GM21529 (cell line): Measurements from ENCODE around the gene TMX2.

ENCODE experiments used
- ATAC-seq: cut with Tn5 transposase; IDR thresholded peaks from one replicate; pipeline ENCODE4 v1.9.1; 2021; ENCODE audit not compliant: unreplicated experiment

Gene TMX2

DNA sequence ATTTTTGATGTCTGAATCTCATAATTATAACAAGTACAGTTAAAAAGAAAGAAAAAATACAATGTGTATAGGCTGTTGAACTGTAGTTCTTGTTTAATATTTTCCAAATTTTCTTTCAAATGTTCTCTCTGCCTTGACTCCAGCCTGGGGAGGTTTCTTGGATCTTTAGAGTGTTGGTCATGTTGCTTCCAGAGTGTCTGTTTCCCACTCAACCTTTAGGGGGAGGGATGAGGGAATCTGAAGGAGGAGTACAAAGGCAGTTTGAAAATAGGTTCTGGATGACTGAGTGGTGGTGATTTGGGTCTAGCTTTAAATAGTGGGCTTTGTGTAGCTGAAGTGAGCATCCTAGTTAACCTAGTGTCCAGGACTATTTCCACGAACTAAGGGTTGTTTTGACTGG lies 51.2 kb downstream of the TMX2 start:
- ATAC-seq = no peak

DNA sequence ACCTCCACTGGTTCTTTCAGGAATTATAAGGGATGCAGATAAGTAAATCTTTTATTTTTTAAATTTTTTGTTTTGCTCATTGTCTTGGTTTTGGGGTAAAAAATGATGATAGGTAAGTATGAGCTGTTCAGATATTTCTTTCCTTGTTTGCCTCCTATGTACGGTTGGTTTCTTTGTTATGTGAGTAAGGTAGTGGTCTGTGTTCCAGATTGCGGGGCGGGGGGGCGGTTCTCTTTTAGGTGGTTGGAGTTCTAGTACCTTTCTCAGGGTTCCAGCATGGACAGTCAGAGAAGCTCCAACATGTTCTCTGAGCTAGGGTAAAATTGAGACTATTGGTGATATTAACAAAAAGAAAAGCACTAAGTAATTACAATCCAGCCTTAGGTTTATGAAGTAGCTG lies 51.6 kb downstream of the TMX2 start:
- no peak for ATAC-seq

DNA sequence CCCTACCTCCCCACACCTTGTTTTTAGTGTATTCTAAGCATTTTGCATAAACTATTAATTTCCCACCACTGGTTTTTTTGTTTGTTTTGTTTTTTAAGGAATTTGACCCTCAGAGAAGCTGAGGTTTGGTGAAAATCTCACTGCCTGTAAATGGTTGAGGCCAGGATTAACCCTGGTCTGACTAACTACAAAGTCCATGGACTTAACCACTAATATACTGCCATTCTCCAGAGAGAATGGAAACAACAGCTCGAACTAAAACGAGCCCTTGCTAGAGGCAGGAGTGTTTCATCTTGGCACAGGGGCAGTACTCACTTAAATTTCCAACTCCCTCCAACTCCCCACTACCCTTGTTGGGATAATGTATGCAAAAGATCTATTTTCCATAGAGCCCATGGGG lies 52.2 kb downstream of the TMX2 start:
- ATAC-seq = no peak

DNA sequence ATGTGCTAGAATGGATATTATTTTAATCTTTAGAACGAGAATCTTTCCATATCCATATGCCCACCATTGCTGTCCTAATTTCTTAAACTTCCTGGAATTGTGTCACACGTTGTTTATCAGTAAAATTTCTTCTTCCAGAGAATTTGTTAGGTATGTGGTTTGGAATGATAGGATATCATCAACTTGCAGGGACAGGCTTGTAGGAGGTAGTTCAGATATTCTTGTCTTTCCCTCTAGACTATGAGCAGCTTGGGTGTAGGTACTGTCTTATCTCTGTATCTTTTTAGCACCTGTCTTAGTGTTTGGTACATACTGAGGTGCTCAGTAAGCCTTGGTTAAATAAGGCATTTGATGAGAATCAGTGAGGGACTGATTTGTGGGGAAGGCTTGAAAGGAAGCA lies 52.6 kb downstream of the TMX2 start:
- ATAC-seq = no peak

DNA sequence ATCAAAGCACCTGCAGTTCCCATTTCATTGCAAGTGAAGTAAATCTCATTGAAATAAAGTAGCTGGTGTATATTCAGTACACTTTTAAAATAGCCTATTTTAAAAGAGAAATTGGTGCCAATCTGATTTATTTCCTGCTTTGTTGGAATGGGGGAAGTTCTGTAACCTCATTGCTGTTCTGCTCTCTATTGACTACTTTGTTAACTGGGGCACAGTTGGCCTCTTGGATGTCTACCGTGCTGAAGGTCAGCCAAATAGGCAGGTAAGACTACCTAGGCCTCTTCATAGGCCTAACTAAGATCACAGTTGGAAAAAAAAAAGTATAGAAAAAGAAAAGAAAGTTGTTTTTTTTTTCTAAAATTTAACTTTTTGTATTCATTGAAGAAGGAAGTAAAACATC lies 58.4 kb downstream of the TMX2 start:
- ATAC-seq = no peak

DNA sequence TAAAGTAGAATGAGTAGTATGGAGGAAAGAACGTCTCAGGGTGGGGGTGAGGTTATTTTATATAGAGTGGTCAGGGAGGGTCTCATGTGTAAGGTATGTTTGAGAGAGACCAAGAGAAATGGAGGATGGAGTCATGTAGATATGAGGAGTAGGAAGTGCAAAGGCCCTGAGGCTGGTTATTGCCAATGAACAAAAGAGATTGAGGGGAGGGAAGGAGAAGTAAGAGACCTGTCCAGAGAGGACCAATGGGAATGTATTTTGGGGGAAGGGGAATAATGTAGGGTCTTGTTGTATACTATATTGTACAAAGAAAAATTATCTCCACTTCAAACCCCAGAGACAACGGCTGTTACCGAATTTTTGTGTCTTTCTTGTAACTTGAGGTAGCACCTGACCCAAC lies 59.0 kb downstream of the TMX2 start:
- ATAC-seq = no peak

DNA sequence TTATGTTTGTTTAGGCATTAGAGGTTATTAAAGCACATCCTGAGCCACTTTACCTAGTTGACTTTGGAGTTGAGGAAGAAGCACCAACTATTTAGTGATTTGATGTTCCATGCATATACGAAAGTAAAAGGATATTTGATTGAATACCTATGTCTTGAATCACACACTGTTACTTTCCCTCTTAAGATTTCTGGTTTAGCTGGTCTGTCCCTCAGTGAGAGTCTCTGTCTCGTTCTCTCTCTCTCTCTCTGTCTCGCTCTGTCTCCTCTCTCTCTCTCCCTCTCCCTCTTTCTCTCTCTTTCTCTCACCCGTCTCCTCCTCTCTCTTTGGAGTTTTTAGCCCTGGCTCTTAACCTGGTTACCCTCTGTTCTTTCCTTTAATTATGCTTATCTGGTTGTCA lies 60.2 kb downstream of the TMX2 start:
- no peak for ATAC-seq

DNA sequence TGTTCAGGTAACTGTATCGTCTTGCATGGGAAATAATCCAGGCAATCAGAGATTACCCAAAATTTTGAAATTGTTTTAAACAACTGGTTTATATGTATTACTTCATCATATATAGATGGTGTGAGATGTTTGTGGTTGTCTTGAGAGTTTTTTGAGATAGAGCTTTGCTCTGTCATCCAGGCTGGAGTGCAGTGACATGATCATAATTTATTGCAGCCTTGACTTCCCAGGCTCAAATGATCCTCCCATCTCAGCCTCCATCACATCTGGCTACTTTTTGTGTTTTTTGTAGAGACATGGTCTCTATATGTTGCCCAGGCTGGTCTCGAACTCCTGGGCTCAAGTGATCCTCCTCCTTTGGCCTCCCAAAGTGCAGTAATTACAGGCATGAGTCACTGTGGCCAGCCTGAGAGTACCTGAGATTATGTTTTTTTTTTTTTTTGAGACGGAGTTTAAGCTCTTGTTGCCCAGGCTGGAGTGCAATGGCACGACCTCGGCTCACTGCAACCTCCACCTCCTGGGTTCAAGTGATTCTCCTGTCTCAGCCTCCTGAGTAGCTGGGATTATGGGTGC lies 60.7 kb downstream of the TMX2 start:
- no peak for ATAC-seq

DNA sequence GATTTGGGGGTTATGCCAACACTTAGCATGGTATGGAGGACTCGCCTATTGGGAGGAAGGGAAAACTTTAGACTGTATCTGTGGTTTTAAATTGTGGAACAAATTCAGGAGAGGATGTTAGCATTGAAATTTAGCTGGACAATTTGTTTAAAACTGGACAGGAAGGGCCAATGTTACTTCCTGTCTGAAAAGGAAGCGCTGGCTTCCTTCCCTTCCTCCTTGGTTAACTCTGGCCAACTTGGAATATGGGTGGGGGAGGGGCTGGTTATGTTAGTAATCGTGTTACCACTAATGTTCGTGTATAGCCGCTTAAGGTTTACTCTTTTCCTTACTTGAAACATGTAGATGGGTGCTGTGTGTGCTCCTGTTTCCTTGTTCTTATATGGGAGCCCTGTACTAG lies 63.1 kb downstream of the TMX2 start:
- ATAC-seq = no peak

DNA sequence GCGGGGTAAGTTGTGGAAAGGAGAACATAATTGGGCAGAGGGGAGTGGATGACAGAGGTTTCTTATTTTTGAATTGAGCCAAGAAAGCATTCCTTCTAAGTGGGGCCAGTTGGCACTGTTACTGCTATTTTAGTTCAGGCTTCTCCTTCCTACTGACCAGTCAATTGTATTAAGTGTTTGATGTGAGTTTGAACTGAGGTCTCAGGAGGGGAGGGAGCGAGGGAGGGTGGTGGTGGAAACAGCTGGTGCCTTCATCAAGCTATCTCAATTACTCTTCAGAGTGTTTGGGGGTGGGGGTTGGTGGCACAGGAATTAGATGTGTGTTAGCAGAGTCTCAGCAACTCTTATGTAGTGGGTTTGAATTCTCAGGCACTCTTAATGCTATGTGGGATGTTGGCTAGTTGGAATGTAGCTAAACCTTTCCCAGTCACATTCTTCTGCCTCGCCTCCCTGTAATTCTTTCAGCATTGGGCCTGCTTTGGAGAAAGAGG lies 63.7 kb downstream of the TMX2 start:
- no peak for ATAC-seq

DNA sequence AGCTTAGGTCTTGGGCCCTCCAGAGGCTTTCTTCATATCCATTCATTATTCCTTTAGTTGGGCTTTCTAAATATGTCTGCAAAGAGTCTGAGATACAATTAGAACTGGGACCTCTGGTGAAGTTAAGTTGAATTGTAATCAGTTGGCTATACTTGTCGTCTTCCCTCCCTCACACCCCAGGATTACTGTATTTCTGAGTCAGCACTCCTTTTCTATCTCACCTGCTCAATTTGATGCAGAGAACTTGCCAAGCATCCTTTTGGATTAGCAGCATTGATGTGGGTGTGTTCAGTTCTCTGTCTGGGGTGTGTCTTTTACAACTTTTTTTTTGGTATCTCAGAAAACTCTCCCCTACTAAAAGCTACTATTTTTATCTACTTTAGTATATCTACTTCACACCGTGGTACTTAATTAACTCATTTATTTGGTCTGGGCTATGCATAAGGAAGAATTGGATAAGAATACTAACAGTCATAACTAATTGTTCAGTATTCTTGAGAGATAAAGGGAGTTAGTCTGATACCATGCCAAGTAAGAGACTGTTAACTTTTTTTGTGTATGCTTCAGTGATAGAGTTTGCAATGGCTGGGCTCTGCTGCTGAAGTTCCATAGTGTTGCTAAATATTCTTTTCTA lies 64.3 kb downstream of the TMX2 start:
- ATAC-seq = no peak

DNA sequence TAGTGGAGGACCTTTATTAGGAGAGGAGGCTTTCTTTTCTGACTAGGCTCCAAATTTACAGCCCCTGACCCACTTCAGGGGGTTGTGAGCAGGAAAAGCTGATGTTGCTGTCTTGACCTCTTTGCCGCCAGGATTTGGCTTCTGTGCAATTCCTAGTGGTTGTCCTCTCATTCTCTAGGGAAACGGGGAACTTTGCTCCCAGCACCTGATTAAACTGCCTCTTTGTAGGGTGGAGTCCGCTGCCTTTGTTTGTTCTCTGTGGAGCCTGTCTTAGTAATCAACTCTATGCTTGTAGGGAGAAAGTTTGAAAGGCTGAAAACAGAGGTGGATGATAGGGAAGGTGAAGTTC lies 65.5 kb downstream of the TMX2 start:
- no peak for ATAC-seq

DNA sequence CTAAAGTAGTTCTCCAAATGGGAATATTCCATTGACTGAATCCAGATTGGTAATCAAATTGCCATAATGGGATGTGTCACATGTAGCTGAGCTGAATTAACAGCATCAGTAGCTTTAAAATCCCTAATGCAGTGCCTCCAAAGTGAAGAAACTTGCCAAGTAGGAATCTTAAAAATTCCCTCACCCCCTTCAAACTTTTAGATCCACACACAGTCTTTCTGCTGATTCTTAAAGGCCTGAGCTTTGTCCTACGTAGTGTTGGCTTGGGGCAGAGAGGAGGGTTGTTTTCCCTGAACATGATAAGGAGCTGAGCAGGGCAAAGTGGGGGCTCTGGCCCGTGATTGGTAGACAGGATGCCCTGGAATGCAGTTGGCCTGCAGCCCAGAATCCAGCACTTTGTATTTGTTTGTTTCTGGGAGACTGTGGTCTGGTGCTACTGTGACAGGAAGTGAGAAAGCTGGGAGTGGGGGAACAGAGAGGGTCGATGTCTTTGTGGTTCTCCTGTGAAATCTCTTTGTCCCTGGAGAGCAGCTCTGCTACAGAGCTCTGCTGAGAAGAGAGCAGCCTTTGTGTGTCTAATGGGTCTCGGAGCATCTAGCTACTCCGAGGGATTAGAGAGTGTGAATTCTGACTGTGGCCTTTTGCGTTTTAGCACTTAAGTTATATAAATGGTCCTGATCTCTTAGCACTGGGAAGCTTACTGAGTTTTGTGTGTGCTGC lies 66.1 kb downstream of the TMX2 start:
- ATAC-seq = no peak

DNA sequence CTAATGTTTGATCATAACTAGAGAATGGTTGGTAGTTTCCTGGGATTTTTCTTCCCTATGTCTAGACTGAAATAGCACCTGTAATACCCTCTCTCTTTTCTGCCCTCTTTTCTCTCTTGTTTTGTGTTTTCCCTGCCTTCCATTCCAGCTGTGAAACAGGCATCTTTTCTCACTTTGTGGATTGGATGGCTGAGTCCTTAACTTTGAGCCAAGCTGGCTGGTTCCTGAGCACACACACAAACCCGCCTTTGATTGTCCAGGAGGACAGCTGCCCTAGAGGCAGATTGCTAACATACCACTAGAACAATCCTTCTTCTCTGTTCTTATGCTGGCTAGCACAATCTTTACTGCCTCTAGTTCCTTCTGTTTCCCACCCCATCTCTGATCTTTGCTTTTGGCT lies 66.9 kb downstream of the TMX2 start:
- ATAC-seq = no peak

DNA sequence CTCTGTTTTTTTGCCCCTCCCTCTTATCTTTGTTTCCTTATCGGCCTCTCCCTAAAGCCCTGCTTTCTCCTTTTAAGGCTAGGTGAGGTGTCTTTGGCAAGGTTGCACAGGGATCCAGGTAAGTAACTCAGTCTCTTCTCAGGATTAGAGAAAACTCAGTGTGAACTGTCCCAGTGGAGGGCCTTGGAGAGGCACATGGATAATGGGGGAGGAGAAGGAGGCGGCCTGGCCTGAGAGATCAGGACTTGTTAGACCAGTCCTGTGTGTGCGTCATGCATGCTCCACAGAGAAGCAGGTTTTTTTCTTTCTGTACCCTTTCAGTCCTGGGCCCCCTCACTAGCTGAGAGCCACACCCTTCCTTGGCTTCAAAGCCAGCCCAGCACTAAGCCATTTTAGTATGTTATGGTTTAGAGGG lies 69.1 kb downstream of the TMX2 start:
- ATAC-seq = no peak

DNA sequence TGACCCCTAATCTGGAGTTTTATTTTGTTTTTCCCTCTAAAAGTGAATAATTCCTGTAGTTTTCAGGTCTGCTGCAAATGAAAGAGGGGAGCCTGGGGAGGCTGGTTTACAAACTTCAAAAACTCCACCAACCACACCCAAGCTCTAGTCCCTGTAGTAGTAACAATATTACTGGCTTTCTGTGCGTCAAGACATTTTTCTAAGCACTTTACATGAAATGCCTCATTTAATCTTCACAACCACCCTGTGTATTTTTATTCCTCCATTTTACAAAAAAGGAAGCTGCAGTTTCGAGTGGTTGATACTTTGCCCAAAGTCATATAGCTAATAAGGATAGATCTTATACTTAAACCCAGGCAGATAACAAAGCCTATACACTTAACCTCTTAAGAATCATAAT lies 72.7 kb downstream of the TMX2 start:
- peak; percentile 58 for ATAC-seq

DNA sequence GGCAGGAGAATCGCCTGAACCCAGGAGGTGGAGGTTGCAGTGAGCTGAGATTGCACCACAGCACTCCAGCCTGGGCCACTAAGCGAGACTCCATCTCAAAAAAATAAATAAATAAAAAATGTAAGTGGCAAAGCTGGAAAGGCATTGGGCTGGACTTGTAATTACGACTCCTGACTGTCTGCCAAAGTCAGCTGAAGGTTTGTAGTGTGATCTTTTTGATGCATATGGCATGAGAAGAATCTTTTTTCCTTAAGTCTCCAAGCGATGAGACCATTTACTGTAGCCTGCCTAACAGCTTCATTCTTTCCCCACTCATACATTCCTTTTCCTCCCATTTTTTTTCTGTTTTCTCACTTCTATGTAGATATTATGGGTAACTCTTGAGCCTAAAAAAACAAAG lies 74.0 kb downstream of the TMX2 start:
- no peak for ATAC-seq

DNA sequence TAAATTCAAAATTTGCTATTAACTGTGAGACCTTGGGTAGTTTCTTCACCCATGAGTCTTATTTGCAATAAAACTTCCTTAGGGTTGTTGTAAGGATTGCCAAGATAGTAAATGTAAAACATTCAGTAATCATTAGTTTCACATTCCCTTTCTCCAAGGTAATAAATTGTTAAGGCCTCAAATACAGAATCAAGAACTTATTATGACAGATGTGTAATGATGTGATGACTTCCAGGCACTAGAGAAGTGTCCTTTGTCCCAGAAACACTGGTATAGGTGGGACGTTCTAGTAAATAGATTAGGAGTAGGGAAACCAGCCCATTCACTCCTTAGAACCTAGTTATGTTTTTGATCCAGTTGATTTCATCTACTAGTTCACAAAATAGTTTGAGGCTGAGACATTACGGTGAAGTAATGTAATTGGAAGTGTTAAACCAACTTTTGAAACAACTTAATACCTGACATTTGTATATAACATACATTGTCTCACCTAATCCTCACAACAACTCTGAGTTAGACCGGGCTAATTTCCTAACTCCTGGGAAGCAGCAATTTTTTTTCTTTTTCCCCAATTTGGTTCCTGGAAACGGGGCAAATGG lies 74.7 kb downstream of the TMX2 start:
- ATAC-seq = no peak

DNA sequence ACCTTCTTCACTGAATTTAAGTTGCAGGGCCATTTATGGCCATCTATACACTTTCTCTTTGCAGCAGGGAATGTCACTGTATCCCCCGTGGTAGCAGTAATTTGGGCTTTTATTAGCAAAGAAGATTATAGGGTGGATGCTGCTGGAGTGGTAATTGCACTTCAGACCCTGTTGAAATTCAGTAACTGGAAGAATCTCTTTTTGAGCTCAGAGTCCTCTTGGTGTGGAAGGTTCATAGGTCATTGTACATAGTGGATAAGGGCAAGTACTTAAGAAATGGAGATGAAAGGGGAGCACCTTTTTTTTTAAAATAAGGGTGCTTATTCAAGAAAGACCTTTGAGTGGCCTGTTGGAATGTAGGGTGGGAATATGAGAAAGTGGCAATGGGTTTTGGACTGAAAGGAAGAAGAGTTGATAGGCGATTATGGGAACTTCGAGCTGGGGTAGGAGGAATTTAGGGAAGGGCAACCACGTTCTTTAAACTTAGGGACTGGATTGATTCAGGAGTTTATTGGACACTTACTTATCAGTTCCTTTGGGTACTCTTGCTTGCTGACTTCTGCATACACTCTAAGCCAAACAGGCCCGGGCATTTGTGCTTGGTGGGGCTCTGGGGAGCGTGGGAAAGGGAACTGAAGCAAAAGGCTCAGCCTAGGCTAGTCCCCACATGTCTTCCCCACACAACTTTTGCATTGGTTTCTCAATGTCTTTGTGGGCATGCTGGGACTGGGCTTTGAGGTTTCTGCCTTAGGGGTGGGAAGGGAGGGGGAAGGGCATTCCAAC lies 75.7 kb downstream of the TMX2 start:
- peak; percentile 46 for ATAC-seq

DNA sequence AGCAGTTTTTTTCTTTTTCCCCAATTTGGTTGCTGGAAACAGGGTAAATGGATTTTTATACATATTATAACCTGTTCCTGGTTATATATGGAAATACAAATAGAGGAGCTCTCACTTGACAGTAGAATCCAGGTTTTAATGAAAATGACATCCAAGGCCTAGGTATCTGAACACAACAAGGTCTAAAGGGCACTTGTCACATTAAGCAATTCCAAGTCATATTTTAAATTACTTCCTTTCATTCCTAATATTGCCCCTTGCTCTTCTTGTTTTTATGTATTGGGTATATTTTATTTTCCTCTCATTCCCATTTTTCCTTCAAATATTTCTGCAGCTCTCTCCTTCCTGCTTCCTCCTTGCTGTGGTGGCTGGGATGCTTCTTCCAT lies 76.3 kb downstream of the TMX2 start:
- no peak for ATAC-seq
